A549 (cell line): ENCODE data around the gene ZNF367.

Experiments used
- CTCF ChIP-seq: fragments of >200 bp; sonication (Bioruptor Twin); formaldehyde crosslinking; IDR thresholded peaks from 3 replicates; pipeline ENCODE4 v1.5.1; 2016
- JUNB ChIP-seq: fragments of >200 bp; sonication (Bioruptor Twin); formaldehyde crosslinking; IDR thresholded peaks from 2 replicates; pipeline ENCODE4 v1.6.1; 2016

GRCh38 chr9:96412174-96412913, 5.8 kb downstream of the ZNF367 start:
- TF ChIP-seq JUNB (no peak), CTCF (no peak)
